ENCODE data around the gene GULP1.
"Not testable (repeated sequence)": the region's sequence is repeated elsewhere in the genome, so short reads cannot be mapped to it uniquely, and the experiment has no call there.

Gene GULP1

DNA sequence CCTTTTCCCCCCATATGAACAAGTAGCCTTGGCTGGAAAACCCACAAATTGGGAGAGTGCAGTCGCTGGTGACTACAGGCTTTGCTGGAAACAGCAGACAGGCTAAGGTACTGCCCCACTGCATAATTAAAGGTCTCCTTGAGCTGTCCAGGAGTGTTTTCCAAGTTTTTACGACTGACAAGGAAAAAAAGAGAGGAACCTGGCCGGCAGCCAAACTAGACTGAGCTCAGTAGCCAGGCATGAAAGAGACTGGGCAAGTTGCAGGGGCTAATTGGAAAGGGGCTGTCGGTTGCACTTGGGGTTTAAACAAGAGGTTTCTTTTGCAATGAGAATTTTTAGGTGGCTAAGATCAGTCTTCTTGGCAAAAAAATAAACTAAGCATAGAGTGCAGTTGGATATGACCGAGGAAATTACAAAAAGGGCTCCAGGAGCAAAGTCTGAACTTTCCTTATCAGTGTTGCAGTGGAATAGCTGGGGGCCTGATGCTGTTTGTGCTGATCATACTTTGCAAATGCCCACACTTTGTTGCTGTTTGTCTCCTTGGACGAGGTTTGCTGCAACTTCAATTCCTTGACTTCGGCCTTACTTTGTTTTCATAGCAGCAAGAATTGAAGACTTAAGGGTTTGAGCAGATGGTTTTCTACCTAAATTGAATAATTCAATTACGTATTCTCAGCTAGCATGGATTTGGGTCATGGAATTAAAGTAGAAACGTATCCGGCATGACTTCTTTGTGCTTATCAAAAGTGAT is 2.1 kb downstream of the GULP1 start:
- DNase-seq, result no peak

DNA sequence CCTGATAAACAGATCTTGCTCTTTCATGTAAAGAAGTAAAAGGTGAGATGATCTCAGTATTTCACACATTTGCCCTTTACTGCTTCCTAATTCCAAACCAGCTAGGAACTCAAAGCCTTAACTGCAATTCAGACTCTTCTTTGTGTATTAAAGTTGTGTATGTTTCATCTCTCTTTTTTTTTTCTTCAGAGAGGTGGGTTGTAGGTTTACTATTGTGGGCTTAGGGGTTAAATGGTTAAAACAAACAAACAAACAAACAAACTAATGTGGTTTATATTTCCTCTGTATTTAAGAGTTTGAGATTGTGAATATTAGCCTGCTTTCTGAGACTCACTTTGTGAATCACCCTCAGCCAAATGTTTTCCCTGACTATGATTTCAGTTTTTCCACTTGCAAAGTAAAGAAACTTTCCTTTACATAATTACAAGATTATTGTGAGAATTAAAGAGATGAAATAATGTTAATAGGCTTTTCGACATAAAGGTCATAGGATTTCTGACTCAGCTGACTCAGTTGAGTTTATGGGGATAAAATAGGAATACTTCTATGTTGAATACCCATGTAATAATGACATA is 2.8 kb downstream of the GULP1 start:
- no peak for DNase-seq

DNA sequence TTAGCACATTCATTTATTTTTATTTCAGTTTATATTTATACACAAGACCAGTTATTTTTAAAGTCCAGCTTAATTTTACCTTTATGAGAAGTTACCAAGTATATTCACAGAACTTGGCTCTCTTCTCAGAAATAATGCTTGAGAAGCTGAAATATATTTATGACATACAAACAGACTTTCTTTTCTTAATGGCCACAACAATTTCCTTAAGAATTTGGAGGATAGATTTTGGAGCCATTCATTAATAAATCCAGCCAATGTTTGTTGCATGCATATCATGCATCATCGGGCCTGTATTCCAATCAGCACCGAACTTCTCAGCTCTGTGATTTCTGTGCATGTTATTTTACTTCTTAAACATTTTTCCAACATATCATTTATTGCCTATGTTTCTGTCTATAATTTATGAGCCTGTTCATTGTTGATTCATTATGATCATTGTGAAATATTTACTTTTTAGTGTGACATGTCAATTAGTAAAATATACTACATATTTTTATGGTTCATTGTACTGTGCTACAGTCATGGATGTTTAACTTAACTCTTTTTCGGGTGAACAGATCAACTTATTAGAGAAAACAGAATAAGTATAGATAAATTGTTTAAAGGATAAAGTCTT is 3.5 kb downstream of the GULP1 start:
- DNase-seq, result no peak

DNA sequence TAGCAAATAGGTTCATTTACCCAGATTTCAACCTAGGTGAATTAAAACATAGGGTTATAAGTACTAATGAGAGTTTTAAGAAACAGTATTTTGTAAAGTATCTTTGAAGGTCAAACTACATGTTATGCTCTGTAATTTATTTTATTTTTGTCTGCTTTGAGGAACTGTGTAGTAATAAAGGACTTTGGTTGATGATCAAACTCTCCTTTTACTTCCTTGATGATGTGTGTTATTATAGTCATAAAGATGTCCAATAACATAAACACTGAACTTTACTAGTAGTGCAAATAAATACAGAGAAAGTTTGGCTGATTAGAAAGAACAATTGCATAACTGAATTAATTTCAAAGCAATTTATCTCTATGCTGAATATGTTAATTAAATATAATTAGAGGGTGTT is 6.3 kb downstream of the GULP1 start:
- DNase-seq, result no peak

DNA sequence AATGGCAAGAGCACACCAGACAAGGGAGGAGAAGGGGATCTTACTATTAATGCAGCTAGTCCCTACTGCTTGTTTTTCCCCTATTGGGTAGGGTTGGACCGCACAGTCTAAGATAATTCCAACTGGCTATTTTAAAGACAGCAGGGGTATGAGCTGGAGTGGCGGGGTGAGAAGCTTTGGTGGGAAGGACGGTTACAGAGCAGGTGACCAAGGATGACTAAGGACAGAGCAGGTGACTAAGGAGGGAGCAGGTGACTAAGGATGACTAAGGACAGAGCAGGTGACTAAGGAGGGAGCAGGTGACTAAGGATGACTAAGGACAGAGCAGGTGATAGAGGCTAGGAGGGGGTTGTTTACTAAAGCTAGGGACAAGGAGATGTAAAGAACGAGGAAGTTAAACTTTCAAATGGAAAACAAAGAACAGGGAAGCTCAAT is 7.3 kb downstream of the GULP1 start:
- not testable (repeated sequence) for DNase-seq

DNA sequence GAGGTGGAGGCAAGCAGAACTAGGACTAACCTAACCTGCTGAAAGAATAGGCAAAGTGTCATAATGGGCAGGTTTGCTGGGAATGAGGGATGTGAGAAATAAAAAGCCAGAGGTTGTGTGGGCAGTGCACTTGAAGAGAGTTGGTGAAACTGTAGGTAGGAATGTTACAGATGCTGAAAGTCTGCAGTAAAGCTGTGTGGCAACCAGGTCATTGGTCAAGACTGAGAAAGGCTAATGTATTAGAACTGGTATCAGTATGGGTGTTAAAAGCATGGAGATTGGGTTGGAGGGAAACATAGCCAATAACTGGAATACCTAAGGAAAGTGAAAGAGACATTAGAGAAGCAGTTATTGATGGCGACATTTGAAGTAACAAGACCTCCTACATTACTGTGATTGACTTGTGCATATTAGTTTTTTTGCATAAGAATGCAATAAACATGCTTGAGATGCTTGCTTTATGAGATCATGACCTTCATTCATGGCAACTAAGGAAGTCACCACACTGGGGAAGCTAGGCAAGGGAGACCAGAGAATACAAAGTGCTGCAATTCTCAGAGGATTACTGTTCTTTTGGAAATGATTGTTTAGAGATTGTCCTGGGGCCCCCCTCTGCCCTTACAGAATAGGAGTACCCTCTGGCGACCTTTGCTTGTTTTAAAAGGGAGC is 11.8 kb downstream of the GULP1 start:
- no peak for DNase-seq

DNA sequence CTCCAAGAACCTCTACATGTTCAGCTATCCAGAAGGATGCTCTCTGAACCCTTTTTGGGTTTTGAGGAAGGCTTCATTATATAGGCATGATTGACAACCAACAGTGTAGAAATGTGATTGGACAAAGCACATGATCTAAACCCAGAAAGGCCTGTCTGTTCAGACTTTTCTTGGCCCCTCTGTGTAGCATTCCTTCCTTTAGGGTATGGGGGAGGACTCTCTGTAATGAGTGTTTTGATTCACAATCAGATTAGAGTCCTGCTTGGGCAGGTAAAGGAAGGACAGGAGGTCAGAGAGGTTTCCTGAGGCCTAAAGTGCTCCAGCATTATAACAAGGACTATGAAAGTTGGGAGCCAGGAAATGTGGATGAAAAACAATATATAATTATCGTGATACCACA is 13.6 kb downstream of the GULP1 start:
- no peak for DNase-seq

DNA sequence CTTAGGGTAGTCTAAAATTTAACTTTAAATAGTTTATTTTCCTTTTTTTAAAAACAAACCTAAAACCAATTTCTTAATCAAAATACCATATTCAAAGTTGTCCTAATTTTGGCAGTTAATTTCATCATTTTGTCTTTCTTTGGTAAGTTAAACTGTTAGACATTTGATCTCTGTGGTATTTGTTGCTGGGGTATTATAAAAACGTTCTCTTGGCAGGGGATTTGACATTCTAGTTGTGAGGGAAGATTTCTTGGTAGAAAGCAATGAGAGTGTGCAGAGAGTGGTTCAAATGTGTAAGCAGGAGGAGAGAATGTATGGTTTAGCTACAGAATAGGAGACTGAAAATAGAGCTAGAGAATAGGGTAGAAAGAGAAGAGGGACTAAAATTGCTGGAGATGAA is 14.6 kb downstream of the GULP1 start:
- no peak for DNase-seq

DNA sequence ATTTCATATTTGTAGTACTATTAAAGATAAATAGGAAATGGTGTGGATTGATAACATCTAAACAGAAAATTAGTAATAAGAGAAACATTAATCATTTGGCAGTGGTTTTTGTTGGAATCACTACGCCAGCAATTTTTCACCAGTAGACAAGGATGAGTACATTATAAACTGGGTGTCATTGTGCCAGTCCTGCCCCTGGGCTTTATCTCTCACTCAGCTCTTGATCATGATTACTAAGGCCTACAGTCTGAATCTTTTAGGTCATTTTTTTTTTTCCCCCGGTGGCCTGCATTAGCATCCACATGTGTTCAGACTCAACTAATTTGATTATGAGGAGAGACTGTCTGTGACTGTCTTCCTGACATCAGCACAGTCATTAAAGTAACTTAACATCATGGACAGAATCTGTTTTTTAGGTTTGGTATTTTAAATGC is 16.2 kb downstream of the GULP1 start:
- DNase-seq, result no peak

DNA sequence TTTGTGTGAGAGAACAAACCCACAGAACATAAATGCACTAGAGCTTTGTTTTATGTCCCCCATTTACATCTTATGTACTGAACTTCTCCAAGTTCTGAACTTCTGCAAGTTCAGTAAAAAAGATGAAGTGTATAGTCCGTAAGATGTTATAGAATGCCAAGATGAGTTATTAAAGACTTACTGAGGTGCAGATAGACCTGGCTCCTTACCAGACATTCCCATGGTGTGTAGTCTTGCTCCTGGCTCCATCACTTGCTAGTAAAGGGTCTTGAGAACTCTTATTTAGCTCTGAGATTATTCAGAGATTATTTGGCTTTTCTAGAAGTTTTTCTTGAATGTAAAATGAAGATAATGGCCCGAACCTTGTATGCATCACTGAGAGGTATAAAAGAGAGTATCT is 16.8 kb downstream of the GULP1 start:
- DNase-seq, result no peak

DNA sequence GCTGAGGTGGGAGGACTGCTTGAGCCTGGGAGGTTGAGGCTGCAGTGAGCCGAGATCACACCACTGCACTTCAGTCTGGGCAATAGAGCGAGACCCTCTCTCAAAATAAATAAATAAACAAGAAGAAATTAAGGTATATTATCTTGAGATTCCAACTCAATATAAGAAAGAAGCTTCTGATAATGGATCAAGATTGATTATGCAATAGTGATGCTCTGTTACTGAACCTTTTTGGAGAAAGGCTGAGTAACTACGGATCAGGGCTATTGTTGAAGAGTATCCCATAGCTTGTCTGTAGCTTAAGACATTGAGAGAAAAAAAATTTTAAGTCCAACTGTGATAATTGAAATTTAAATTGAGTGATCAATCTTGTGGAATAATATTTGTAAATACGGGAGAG is 17.7 kb downstream of the GULP1 start:
- DNase-seq, result no peak

DNA sequence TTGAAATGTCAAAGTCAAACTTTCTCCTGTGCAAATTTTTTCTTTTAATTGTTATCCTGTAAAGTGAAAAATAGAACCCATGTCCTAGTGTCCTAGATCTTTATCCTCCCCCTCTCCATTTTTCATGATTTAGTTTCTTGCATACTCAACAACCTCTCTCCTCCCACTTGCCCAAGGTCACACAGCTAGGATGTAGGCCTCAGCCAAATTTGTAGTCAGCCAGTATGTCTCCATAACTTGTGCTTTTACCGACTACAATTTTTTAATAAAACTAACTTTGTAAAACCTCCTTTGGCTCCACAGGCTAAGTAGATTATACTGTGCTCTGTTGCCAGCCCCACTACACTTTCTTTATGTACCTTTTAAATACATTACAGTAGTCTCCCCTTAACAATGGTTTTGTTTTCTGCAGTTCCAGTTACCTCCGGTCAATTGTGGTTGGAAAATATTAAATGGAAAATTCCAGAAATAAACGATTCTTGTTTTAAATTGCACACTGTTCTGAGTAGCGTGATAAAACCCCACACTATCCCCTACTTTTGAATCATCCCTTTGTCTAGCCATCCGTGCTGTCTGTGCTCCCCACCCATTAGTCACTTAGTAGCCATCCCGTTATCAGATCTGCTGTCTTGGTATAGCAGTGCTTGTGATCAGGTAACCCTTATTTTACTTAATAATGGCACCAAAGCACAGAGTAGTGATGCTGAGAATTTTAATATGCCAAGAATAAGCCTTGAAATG is 22.8 kb downstream of the GULP1 start:
- DNase-seq, result no peak

DNA sequence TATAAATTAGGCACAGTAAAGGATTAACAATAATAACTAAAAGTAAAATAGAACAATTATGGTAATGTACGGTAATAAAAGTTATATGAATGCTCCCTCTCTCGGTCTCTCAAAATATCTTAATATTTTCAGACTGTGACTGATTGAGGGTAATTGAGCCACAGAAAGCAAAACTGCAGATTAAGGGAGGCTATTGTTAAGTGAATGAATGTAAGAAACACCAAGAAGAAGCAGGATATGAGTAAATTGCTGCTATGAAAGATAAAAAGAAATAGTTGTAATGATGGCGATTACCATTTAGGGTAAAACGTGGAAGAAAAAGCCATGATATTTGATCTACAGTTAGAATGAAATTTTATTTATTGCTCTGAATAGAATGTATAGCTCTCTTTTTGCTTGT is 24.1 kb downstream of the GULP1 start:
- DNase-seq, result no peak

DNA sequence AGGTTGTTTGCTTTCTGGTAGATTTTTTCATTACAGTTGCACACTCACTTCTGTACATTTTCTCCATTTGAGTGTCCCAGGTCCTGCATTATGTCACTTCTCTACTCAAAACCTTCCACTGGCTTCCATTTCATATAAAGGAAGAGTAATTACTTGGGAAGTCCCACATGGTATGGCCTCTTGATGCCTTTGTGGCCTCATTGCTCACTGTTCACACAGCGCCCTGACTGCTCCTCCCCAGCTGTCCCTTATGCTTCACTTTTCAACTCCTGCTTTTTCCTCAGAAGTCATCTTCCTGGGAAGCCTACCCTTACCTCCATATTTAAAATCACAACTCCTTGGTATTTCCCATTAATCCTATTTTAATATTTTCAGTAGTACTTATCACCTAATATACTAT is 24.7 kb downstream of the GULP1 start:
- no peak for DNase-seq

DNA sequence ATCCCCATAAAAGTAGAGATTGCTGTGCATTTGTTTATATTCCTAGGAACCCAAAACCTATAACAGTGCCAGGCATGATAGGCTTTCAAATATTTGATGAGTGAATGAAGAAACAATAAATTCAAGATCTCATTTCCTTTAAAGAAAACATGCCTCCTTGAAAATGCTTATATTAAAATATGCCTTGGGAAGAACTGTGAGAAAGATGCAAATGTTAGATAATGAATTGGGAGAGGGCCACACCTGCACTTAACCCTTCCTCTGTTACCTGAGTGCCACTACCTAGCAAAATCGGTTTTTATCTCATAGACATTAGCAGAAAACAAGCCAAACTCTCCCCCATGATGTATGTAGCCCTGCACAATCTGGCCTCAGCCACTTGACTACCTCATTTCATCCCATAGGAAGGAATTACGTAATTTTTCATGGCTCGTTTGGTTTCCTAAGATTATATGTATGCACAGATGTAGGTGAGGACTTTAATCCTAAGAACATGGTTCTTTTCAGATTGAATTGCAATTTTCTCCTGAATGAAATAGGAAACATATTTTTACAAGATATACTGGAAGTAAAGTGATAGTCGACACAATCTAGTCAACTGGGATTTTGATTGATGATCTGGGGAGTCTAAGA is 25.2 kb downstream of the GULP1 start:
- DNase-seq, result no peak

DNA sequence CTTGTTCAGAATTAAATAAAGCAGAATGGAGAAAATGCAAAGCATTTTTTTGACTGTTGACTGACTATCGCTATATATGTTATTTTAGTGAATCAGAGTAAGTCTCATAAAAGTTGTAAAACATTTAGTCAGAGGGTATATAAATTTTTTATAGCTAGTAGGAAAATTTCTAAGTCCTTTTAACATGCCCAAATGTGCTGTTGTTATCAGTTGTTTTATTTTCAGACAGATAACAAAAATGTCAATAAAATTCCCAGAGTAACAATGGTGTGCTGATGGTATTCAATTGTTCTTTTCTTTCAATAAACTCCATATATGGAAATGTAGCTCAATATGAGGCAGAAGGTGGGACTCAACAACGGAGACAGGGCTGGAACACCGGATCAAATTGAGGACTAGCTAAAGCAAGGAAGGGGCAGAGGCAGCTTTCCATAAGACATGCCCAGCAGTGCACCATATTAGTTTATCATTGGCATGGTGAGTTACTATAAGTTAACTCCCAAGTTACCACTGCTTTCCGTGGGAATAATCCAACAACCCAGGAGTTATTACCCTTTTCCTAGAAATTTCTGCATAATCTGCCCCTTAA is 26.6 kb downstream of the GULP1 start:
- DNase-seq, result no peak

DNA sequence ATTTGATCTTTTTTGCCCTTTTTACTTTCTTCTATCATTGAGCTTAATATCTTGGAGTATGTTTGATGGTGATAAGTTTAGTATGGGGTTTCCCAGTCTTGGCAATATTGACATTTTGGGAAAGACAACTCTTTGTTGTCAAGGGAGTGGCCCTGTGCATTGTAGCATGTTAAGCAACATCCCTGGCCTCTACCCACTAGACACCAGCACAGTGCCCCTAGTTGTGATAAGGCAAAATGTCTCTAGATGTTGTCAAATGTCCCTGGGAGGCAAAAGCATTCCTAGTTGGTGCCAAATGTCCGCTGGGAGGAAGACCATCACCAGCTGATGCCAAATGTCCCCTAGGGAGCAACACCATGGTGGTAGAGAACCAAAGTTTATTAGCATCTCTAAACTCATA is 28.2 kb downstream of the GULP1 start:
- no peak for DNase-seq

DNA sequence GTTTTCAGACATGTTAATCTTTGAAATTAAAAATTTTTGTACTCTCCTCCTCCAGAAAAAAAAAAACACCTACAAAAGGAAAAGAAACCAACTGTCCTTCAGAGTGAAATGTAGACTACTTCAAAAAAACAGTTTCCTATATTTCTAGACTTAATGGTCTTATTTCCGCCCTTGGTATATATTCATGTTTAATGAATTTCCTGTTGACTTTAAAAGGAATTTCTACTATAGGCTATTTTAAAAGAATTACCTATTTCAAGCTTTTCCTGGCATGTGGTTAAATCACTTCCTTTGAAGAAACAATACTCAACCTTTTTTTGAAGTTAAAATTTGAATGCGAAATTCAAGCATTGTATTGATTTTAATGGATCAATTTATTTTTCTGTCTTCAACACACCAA is 29.2 kb downstream of the GULP1 start:
- DNase-seq, result no peak

DNA sequence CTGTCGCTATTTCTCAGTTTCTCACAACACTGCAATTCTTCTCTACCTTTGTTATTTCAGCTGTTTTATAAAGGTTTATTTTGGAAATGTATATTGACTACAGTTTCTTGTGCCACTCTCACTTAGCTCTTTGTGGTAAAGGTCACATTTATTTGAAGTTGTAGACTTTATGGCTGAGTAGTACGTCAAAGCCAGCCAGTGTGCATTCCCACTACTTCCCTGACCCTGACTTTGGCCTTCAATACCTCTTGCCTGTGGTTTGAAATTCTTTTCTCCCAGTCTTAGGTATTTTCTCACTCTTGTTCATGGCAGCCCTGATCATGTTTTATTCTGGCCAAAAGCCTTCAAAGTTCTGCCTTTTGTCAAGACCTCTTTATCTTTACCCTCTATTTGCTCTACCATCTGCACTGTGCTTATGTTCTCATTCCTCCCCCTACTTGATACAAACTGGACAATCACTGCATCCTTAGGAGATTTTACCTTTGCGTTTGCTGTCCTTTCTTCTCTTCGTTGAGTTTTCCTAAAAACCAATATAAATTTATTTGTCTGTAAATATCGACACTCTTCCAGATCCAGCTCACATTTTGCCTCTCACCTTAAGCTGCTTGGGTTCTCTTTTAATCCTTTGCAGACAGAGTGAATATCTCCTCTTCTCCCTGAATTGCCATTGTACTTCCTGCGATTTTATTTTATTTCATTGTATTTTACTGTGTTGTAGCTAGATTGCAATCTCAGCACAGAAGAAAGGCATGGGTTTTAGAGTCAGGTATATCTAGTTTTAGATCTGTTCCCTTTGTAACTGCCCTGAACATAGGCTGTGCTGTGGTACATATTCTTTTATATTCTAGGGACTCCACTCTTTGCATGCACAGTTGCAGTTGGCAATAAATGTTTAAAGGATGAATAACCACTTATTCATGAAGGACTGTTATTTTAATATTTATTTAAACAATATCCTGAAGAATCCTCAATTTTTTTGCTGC is 31.2 kb downstream of the GULP1 start:
- DNase-seq, result no peak

DNA sequence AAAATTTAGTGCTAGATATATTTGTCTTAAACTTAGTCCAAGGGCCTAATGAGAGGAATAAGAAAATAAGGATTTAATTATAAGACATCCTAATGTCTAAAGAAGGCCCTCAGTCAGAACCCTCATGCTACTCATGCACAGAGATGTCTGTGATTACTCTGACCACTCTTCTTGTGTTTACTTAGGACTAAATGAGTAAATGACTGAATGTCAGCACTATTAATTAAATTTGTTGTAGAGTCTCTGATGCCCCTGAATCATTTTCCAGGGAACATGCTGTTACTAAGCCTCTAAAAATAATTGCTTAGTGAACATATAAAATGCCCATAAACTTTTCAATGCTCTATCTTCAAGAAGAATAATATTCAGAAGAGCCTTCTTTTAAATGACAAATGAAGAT is 32.4 kb downstream of the GULP1 start:
- DNase-seq, result no peak

DNA sequence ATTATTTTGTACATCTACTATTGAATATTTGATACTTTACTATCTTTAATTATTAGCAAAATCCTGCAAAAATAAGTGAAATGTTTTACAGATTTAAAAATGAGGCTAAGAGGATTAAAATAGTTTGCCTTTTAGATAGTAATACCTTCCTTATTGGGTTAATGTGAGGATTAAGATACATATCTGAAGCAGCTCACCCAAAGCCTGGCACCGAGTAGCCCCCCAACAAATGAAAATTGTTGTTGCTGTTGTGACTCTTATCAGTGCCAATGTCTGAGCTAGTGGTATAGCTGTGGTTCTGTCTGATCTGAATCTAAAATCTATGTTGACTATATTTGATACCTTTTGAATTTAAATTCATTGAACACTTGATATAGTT is 34.6 kb downstream of the GULP1 start:
- DNase-seq, result no peak

All from activated gamma-delta T cell (primary cell).